GM19438 (cell line): ENCODE results near the gene KCNJ15.

ENCODE experiments used
- ATAC-seq: cut with Tn5 transposase; IDR thresholded peaks from one replicate; pipeline ENCODE4 v1.9.1; 2021; ENCODE audit warnings: low read depth; ENCODE audit not compliant: unreplicated experiment

The KCNJ15 gene

GRCh38 chr21:38322311-38322950, 65.6 kb downstream of the KCNJ15 start:
- no peak for ATAC-seq

GRCh38 chr21:38323721-38324531, 67.1 kb downstream of the KCNJ15 start:
- no peak for ATAC-seq

GRCh38 chr21:38325216-38325615, 68.4 kb downstream of the KCNJ15 start:
- ATAC-seq, result no peak

GRCh38 chr21:38325731-38326420, 69.1 kb downstream of the KCNJ15 start:
- ATAC-seq, result no peak

- no peak for ATAC-seq
Measured at GRCh38 chr21:38326429-38326828, 69.6 kb downstream of the KCNJ15 start.

- no peak for ATAC-seq
Measured at GRCh38 chr21:38326899-38327298, 70.1 kb downstream of the KCNJ15 start.

GRCh38 chr21:38327984-38328383, 71.2 kb downstream of the KCNJ15 start:
- ATAC-seq, result no peak

GRCh38 chr21:38329162-38329561, 72.4 kb downstream of the KCNJ15 start:
- no peak for ATAC-seq

- ATAC-seq, result no peak
Measured at GRCh38 chr21:38330666-38331065, 73.9 kb downstream of the KCNJ15 start.

GRCh38 chr21:38333301-38334272, 76.8 kb downstream of the KCNJ15 start:
- no peak for ATAC-seq

- no peak for ATAC-seq
Measured at GRCh38 chr21:38334866-38335265, 78.1 kb downstream of the KCNJ15 start.

- ATAC-seq, result no peak
Measured at GRCh38 chr21:38337793-38338192, 81.0 kb downstream of the KCNJ15 start.

- ATAC-seq, result no peak
Measured at GRCh38 chr21:38340131-38340530, 83.3 kb downstream of the KCNJ15 start.

GRCh38 chr21:38341546-38342012, 84.8 kb downstream of the KCNJ15 start:
- no peak for ATAC-seq

GRCh38 chr21:38342739-38343138, 85.9 kb downstream of the KCNJ15 start:
- no peak for ATAC-seq

GRCh38 chr21:38343691-38344090, 86.9 kb downstream of the KCNJ15 start:
- no peak for ATAC-seq

GRCh38 chr21:38346286-38346685, 89.5 kb downstream of the KCNJ15 start:
- no peak for ATAC-seq

- ATAC-seq, result no peak
Measured at GRCh38 chr21:38349111-38349746, 92.4 kb downstream of the KCNJ15 start.

GRCh38 chr21:38349977-38350376, 93.2 kb downstream of the KCNJ15 start:
- ATAC-seq, result no peak

- no peak for ATAC-seq
Measured at GRCh38 chr21:38350684-38351083, 93.9 kb downstream of the KCNJ15 start.
